ENCODE results near the gene OR52E6.

- no peak for TF ChIP-seq CTCF (IDR thresholded peaks at IDR 0.05)
- TF ChIP-seq POLR2AphosphoS5 (IDR thresholded peaks at IDR 0.05): no peak
- TF ChIP-seq POLR2A (IDR thresholded peaks at IDR 0.05; ENCODE audit: low read depth): no peak
Observed at GRCh38 chr11:5796541-5796940, 45.2 kb downstream of the OR52E6 start.
